Activated T-cell treated with anti-CD3 and anti-CD28 coated beads, Interleukin-2, amount 50 U/mL, for 24 hours (primary cell): ENCODE measurements around the gene PGM2L1.

Experiments used
- DNase-seq: peaks from one replicate; pipeline ENCODE4 v3.0.0-alpha.2; 2020
- H3K27ac Mint-ChIP-seq: 2 replicates; pipeline ENCODE4 v1.8.0; 2020; ENCODE audit warnings: mild to moderate bottlenecking, mixed read lengths
- H3K27me3 Mint-ChIP-seq: 2 replicates; pipeline ENCODE4 v1.8.0; 2020; ENCODE audit warnings: mixed read lengths
- H3K36me3 Mint-ChIP-seq: 2 replicates; pipeline ENCODE4 v1.8.0; 2020; ENCODE audit warnings: low read depth, mixed read lengths
- H3K4me1 Mint-ChIP-seq: 2 replicates; pipeline ENCODE4 v1.8.0; 2020; ENCODE audit warnings: low read depth, mixed read lengths
- H3K4me3 Mint-ChIP-seq: 2 replicates; pipeline ENCODE4 v1.8.0; 2020; ENCODE audit warnings: mild to moderate bottlenecking, moderate library complexity, mixed read lengths
- H3K9me3 Mint-ChIP-seq: 2 replicates; pipeline ENCODE4 v1.8.0; 2020; ENCODE audit warnings: mixed read lengths

The PGM2L1 gene

GRCh38 chr11:74398244-74399159 lies at the start of gene PGM2L1:
Gene PGM2L1 (minus strand): TSS chr11:74398433. CDS start chr11:74398161, 272 bp downstream.
- Mint-ChIP-seq H3K4me3 (peak within 1 kb of the TSS; percentile 90), H3K4me1 (peaks cover 46% of the 10 kb centered on the region)

GRCh38 chr11:74447720-74448119 lies 49.5 kb upstream of the PGM2L1 start:
- no peak for DNase-seq
- H3K4me3 Mint-ChIP-seq, result no peak overlapping the region
- no peak overlapping the region for H3K27ac Mint-ChIP-seq
- H3K9me3 Mint-ChIP-seq, result no peaks in the 10 kb centered on the region
- peaks cover 8% of the 10 kb centered on the region for H3K27me3 Mint-ChIP-seq
- peaks cover 5% of the 10 kb centered on the region for H3K4me1 Mint-ChIP-seq
- no peaks in the 10 kb centered on the region for H3K36me3 Mint-ChIP-seq

More at GRCh38 chr11:74398244-74399159, at the start of gene PGM2L1:
- peak within 1 kb of the TSS; percentile 99 for H3K27ac Mint-ChIP-seq
- no peaks in the 10 kb centered on the region for H3K9me3 Mint-ChIP-seq
- H3K36me3 Mint-ChIP-seq, result peaks cover 7% of the 10 kb centered on the region
- peak; percentile 93 for DNase-seq
- H3K27me3 Mint-ChIP-seq, result no peaks in the 10 kb centered on the region

GRCh38 chr11:74446532-74446938 lies 48.3 kb upstream of the PGM2L1 start:
- H3K4me3 Mint-ChIP-seq, result no peak overlapping the region
- no peaks in the 10 kb centered on the region for H3K9me3 Mint-ChIP-seq
- peaks cover 3% of the 10 kb centered on the region for H3K27me3 Mint-ChIP-seq
- H3K27ac Mint-ChIP-seq, result no peak overlapping the region
- H3K4me1 Mint-ChIP-seq, result peaks cover 5% of the 10 kb centered on the region
- no peaks in the 10 kb centered on the region for H3K36me3 Mint-ChIP-seq
- DNase-seq, result no peak

GRCh38 chr11:74444173-74444826 lies 46.1 kb upstream of the PGM2L1 start:
- H3K36me3 Mint-ChIP-seq, result no peaks in the 10 kb centered on the region
- H3K27me3 Mint-ChIP-seq, result no peaks in the 10 kb centered on the region
- H3K4me1 Mint-ChIP-seq, result peaks cover 2% of the 10 kb centered on the region
- no peak for DNase-seq
- H3K4me3 Mint-ChIP-seq, result no peak overlapping the region
- peaks cover 5% of the 10 kb centered on the region for H3K9me3 Mint-ChIP-seq
- no peak overlapping the region for H3K27ac Mint-ChIP-seq

GRCh38 chr11:74443071-74443864 lies 45.0 kb upstream of the PGM2L1 start:
- DNase-seq, result no peak
- H3K9me3 Mint-ChIP-seq, result peaks cover 5% of the 10 kb centered on the region
- H3K27me3 Mint-ChIP-seq, result no peaks in the 10 kb centered on the region
- H3K36me3 Mint-ChIP-seq, result no peaks in the 10 kb centered on the region
- no peak overlapping the region for H3K4me3 Mint-ChIP-seq
- H3K4me1 Mint-ChIP-seq, result no peaks in the 10 kb centered on the region
- H3K27ac Mint-ChIP-seq, result no peak overlapping the region

GRCh38 chr11:74442636-74443035 lies 44.4 kb upstream of the PGM2L1 start:
- H3K9me3 Mint-ChIP-seq, result peaks cover 5% of the 10 kb centered on the region
- no peak overlapping the region for H3K27ac Mint-ChIP-seq
- no peaks in the 10 kb centered on the region for H3K36me3 Mint-ChIP-seq
- H3K4me1 Mint-ChIP-seq, result no peaks in the 10 kb centered on the region
- no peak overlapping the region for H3K4me3 Mint-ChIP-seq
- H3K27me3 Mint-ChIP-seq, result no peaks in the 10 kb centered on the region
- no peak for DNase-seq

- Mint-ChIP-seq H3K4me3 (no peak overlapping the region), H3K9me3 (peaks cover 5% of the 10 kb centered on the region), H3K4me1 (no peaks in the 10 kb centered on the region), H3K36me3 (no peaks in the 10 kb centered on the region), H3K27me3 (no peaks in the 10 kb centered on the region), H3K27ac (no peak overlapping the region)
- no peak for DNase-seq
Observed at GRCh38 chr11:74438681-74439080, 40.4 kb upstream of the PGM2L1 start.

GRCh38 chr11:74437441-74438042 lies 39.3 kb upstream of the PGM2L1 start:
- Mint-ChIP-seq H3K36me3 (no peaks in the 10 kb centered on the region), H3K9me3 (peaks cover 5% of the 10 kb centered on the region), H3K4me1 (no peaks in the 10 kb centered on the region), H3K4me3 (no peak overlapping the region), H3K27me3 (no peaks in the 10 kb centered on the region), H3K27ac (no peak overlapping the region)
- DNase-seq, result no peak

GRCh38 chr11:74434528-74434927 lies 36.3 kb upstream of the PGM2L1 start:
- Mint-ChIP-seq H3K36me3 (no peaks in the 10 kb centered on the region), H3K4me1 (no peaks in the 10 kb centered on the region), H3K4me3 (no peak overlapping the region), H3K27me3 (no peaks in the 10 kb centered on the region), H3K9me3 (no peaks in the 10 kb centered on the region), H3K27ac (no peak overlapping the region)
- DNase-seq, result no peak

- Mint-ChIP-seq H3K4me1 (no peaks in the 10 kb centered on the region), H3K27ac (no peak overlapping the region), H3K27me3 (no peaks in the 10 kb centered on the region), H3K9me3 (no peaks in the 10 kb centered on the region), H3K4me3 (no peak overlapping the region), H3K36me3 (no peaks in the 10 kb centered on the region)
- DNase-seq, result no peak
Observed at GRCh38 chr11:74429205-74429604, 31.0 kb upstream of the PGM2L1 start.

- Mint-ChIP-seq H3K27me3 (no peaks in the 10 kb centered on the region), H3K36me3 (no peaks in the 10 kb centered on the region), H3K4me3 (no peak overlapping the region), H3K4me1 (no peaks in the 10 kb centered on the region), H3K27ac (no peak overlapping the region), H3K9me3 (no peaks in the 10 kb centered on the region)
- no peak for DNase-seq
Observed at GRCh38 chr11:74427384-74427886, 29.2 kb upstream of the PGM2L1 start.

- Mint-ChIP-seq H3K36me3 (no peaks in the 10 kb centered on the region), H3K27me3 (no peaks in the 10 kb centered on the region), H3K9me3 (no peaks in the 10 kb centered on the region), H3K27ac (no peak overlapping the region), H3K4me3 (no peak overlapping the region), H3K4me1 (no peaks in the 10 kb centered on the region)
- no peak for DNase-seq
Observed at GRCh38 chr11:74425100-74425499, 26.9 kb upstream of the PGM2L1 start.

GRCh38 chr11:74418509-74418895 lies 20.3 kb upstream of the PGM2L1 start:
- Mint-ChIP-seq H3K36me3 (no peaks in the 10 kb centered on the region), H3K4me3 (no peak overlapping the region), H3K27ac (peak overlapping the region; percentile 69), H3K27me3 (no peaks in the 10 kb centered on the region), H3K9me3 (no peaks in the 10 kb centered on the region), H3K4me1 (peaks cover 31% of the 10 kb centered on the region)
- DNase-seq, result no peak

GRCh38 chr11:74417860-74418508 lies 19.8 kb upstream of the PGM2L1 start:
- no peaks in the 10 kb centered on the region for H3K36me3 Mint-ChIP-seq
- peak overlapping the region; percentile 15 for H3K4me3 Mint-ChIP-seq
- peak; percentile 37 for DNase-seq
- H3K27ac Mint-ChIP-seq, result peak overlapping the region; percentile 80
- H3K9me3 Mint-ChIP-seq, result no peaks in the 10 kb centered on the region
- peaks cover 32% of the 10 kb centered on the region for H3K4me1 Mint-ChIP-seq
- H3K27me3 Mint-ChIP-seq, result no peaks in the 10 kb centered on the region
